Epithelial cell of esophagus (primary cell): ENCODE measurements around the gene TFEC.
"Not testable (repeated sequence)": the region's sequence is repeated elsewhere in the genome, so short reads cannot be mapped to it uniquely, and the experiment has no call there.

Experiments
- DNase-seq: peaks from one replicate; pipeline ENCODE4 v3.0.0; 2010; ENCODE audit warnings: low read depth
- H3K4me3 ChIP-seq: 2 replicates; pipeline ENCODE4 v1.5.1; 2011; ENCODE audit warnings: mild to moderate bottlenecking, low read length, control low read depth
- TF ChIP-seq, protein P1 (sequence below): IDR thresholded peaks from 2 replicates; pipeline ENCODE4 v1.5.1; 2011; ENCODE audit warnings: low read depth, mild to moderate bottlenecking, low read length, control low read depth, inconsistent platforms; ENCODE audit not compliant: insufficient read depth; ENCODE audit errors: missing control alignments

The TFEC gene

DNA sequence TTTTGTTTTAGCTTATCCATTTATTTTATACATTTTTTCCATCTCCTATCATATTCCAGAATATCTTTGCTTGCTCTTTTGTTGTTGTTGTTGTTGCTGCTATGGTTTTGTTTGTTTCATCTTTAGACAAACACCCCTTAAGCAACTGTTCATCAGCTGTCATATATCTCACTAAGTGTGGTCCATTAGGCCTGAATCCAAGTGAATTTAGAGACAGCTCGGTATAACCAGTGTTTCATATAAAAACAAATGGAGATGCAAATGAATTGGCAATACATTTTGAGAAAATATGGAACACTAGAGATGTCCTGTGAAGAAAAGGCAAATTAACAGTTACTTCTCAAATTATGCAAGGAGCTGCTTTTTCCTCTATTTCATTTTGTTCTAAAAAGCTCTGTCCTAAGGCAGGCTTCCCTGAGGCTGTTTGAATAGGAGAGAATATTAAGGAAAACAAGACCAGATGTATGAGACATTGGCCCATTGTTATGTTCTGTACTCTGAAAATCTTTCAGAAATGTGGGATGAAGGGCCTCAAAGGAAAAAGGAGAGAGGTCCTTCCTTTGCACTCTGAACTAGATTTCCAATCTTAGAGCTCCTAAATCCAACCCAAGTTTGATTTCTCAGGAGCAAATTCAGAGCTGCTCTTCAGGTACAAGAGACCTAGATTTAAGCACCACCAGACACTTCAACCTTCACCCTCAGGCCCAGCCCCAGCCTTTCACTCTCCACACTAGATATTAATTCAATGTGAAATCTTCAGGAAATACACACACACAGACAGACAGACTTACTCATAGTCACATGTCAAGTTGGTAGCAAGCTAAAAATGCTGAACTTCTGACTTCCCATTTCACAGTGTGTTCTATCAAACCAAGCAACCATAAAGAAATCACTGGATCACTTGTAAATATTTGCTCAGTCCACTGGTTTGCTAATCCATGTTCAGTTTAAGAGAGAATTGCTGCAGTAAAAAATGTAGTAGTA, 5.4 kb downstream of the TFEC start:
- DNase-seq: peak; percentile 16
- no peak overlapping the region for H3K4me3 ChIP-seq
- TF ChIP-seq, protein P1, sequence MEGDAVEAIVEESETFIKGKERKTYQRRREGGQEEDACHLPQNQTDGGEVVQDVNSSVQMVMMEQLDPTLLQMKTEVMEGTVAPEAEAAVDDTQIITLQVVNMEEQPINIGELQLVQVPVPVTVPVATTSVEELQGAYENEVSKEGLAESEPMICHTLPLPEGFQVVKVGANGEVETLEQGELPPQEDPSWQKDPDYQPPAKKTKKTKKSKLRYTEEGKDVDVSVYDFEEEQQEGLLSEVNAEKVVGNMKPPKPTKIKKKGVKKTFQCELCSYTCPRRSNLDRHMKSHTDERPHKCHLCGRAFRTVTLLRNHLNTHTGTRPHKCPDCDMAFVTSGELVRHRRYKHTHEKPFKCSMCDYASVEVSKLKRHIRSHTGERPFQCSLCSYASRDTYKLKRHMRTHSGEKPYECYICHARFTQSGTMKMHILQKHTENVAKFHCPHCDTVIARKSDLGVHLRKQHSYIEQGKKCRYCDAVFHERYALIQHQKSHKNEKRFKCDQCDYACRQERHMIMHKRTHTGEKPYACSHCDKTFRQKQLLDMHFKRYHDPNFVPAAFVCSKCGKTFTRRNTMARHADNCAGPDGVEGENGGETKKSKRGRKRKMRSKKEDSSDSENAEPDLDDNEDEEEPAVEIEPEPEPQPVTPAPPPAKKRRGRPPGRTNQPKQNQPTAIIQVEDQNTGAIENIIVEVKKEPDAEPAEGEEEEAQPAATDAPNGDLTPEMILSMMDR: no peak

DNA sequence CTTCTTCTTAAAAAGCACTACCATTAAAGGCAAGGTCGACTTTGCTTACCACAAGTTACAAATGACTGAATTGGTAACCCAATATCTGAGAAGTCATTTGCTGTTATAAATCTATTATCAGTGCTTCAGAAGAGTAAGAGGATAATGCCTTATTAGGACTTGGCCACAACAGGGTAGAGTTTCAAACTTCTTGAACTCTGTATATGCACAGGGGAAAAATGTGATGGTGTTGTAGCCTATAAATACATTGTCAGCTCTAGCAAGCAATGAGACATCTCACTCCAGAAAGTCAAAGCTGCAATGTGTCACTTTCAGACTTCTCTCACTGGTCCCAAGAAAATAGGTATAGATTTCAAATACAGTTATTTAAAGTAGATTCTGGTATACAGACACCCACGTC, 9.3 kb downstream of the TFEC start:
- no peak overlapping the region for H3K4me3 ChIP-seq
- no peak for DNase-seq
- TF ChIP-seq, protein P1: no peak

DNA sequence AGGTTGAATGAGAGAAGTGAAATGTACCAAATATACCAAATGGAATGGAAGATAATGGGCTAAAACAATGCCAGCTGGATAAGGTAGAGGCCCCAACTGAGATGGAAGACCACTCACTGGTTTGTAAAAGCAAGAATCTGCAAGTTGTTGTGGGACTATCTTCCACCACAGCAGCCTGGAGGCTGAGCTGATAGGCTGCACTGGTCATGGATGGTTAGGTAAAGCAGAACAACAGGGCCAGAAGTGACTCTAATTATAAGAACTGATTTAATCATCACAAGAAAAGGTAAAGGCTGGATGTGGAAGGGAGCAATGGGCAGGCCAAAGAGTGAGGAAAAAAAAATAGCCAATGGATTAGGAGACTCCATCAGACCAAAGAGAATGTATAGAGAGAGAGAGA, 11.8 kb downstream of the TFEC start:
- DNase-seq: no peak
- H3K4me3 ChIP-seq: no peak overlapping the region
- TF ChIP-seq, protein P1: no peak

DNA sequence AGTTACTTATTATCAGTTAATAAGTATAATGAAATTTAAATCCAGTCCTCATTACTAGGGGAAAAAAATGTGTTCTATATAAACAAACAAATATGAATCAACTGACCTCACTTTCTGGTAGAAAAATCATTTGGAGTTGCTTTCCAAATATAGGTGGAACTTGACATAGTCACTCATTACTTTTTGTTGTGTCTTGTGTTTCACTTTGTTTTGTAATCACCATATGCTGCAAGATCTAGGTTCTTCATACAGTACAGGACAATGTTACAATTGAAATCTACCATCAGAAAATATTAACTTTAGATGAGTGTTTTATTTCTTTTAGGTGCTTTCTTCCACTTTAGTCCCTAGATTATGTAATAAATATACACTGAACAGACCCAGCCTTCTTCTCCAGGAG, 16.9 kb downstream of the TFEC start:
- no peak for DNase-seq
- no peak overlapping the region for H3K4me3 ChIP-seq
- TF ChIP-seq, protein P1: no peak

DNA sequence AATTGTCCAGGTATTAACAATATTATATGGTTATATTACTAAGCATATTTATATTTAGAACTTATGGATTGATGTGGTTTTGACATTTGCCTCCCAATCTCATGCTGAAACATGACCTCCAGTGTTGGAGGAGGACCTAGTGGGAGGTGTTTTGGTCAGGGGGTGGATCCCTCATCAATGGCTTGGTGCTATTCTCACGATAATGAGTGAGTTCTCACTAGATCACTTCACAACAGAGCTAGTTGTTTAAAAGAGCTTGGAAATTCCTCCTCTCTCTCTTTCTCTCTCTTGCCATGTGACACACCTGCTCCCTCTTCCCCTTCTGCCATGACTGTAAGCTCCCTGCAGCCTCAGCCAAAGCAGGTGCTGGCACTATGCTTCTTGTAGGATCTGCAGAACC, 19.0 kb downstream of the TFEC start:
- TF ChIP-seq, protein P1: no peak
- DNase-seq: no peak
- no peak overlapping the region for H3K4me3 ChIP-seq

DNA sequence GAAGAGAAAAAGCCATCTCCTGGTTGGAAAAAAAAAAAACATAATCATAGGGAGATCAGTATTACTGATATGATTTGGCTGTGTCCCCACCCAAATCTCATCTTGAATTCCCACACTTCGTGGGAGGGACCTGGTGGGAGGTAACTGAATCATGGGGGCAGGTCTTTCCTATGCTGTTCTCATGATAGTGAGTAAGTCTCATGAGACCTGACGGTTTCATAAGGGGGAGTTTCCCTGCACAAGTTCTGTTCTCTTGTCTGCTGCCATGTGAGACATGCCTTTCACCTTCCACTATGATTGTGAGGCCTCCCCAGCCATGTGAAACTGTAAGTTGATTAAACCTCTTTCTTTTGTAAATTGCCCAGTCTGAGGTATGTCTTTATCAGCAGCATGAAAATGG, 25.8 kb downstream of the TFEC start:
- not testable (repeated sequence) for H3K4me3 ChIP-seq, DNase-seq

DNA sequence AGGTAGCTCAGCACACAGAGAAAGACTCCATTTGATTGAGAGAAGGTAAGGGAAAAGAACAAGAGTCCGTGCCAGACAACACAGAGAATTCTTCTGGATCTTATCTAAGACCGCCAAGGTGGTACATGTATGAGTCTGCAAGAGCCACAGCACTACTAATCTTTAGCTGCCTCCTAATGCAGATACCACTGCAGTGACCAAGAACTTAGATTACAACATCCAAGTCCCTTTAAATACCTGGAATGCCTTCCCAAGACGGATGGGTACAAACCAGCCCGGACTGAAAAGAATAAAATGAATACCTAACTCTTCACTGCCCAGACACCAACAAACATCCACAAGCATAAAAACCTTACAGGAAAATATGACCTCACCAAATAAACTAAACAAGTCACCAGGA, 33.3 kb downstream of the TFEC start:
- TF ChIP-seq, protein P1: no peak
- H3K4me3 ChIP-seq: no peak overlapping the region
- DNase-seq: no peak
